Upper lobe of left lung (tissue), 6 donors: ENCODE results near the gene USP4. TPM values are rescaled to one million over a fixed set of nuclear protein-coding genes. Genes with fewer than 3 reads are reported as not detected.

ENCODE experiments used
- ATAC-seq, 2 donors: fragments of 200-7000 bp; cut with Tn5 transposase; one replicate each; pipeline ENCODE4 v1.9.1; 2022; ENCODE audit warnings: mild to moderate bottlenecking in 2 of 2, moderate library complexity in 2 of 2; ENCODE audit not compliant: low FRiP score in 2 of 2
- DNase-seq, 2 donors: peaks; one replicate each; pipeline ENCODE4 v3.0.0-alpha.2; 2019 to 2020
- H3K27ac ChIP-seq, 4 donors: fragments of 200-600 bp; sonication (generic); one replicate each; pipeline ENCODE4 v1.5.1; 2016 to 2019
- H3K27me3 ChIP-seq, 4 donors: fragments of 200-600 bp; sonication (generic); one replicate each; pipeline ENCODE4 v1.5.1; 2017 to 2019
- H3K36me3 ChIP-seq, 4 donors: fragments of 200-600 bp; sonication (generic); one replicate each; pipeline ENCODE4 v1.5.1; 2016 to 2019
- H3K4me1 ChIP-seq, 4 donors: fragments of 200-600 bp; sonication (generic); one replicate each; pipeline ENCODE4 v1.5.1; 2018 to 2019
- H3K4me3 ChIP-seq, 4 donors: fragments of 200-600 bp; sonication (generic); one replicate each; pipeline ENCODE4 v1.5.1; 2017 to 2019; ENCODE audit warnings: mild to moderate bottlenecking in 2 of 4, moderate library complexity in 1 of 4
- H3K9me3 ChIP-seq, 4 donors: fragments of 200-600 bp; sonication (generic); one replicate each; pipeline ENCODE4 v1.5.1; 2018 to 2019
- CTCF ChIP-seq, 6 experiments: fragments of 450-650 bp in 4 of 6; fragments of 200-600 bp in 2 of 6; sonication (generic) in 2 of 6; IDR thresholded peaks; one replicate each; pipeline ENCODE4 v1.5.1; 2016 to 2019; ENCODE audit warnings: antibody characterized with exemption in 6 of 6
- EP300 ChIP-seq, 4 donors: sonication (generic); formaldehyde crosslinking; IDR thresholded peaks; one replicate each; pipeline ENCODE4 v1.5.1; 2017; ENCODE audit warnings: antibody characterized with exemption in 4 of 4, control low read depth in 2 of 4
- POLR2A ChIP-seq, 4 donors: fragments of 450-650 bp; IDR thresholded peaks; one replicate each; pipeline ENCODE4 v1.5.1; 2016 to 2017; ENCODE audit warnings: antibody characterized with exemption in 4 of 4, mild to moderate bottlenecking in 2 of 4
- POLR2AphosphoS5 ChIP-seq, 2 donors: sonication (generic); formaldehyde crosslinking; IDR thresholded peaks; one replicate each; pipeline ENCODE4 v1.5.1; 2017; ENCODE audit warnings: antibody characterized with exemption in 2 of 2
- WGBS, 2 donors: methylation state at CpG; one replicate each; pipeline ENCODE4 v1.1.5; 2017 to 2018; 5-methylcytosine and 5-hydroxymethylcytosine counted together
- total RNA-seq, 6 donors: library from RNA; depleted of rRNA in 4 of 6; stranded (reverse); fragments of >200 nt in 4 of 6; gene quantifications; one replicate each; pipeline versions ENCODE4 v1.1.0 to v1.2.1, GENCODE V29; 2016 to 2021
- donor health status: DM: no; HTN: no; CAD: no; lungs with moderate emphysema.
- donor health status: DM: no; HTN: yes; CAD: no; lungs with severe emphysema.

Gene USP4
- total RNA-seq, 6 donors from 2014 or later, result 28.1 to 190 (median 66.9) TPM

GRCh38 chr3:49302613-49303012 lies 37.2 kb downstream of the USP4 start:
- H3K4me3 ChIP-seq, result no peak overlapping the region
- no peaks in the 10 kb centered on the region for H3K27me3 ChIP-seq
- no peak for DNase-seq
- peaks cover 0 to 2% (median under 1%) of the 10 kb centered on the region in 4 donors for H3K4me1 ChIP-seq
- 96% methylated on average over 1 of the region's 1 CpG; no CpG with 5 or more reads in 1 of the 2 donors for WGBS, 2 donors
- H3K9me3 ChIP-seq, result no peaks in the 10 kb centered on the region
- H3K36me3 ChIP-seq, result peaks cover 34 to 98% (median 86%) of the 10 kb centered on the region in 4 donors
- H3K27ac ChIP-seq, result no peak overlapping the region
- TF ChIP-seq POLR2AphosphoS5 (IDR thresholded peaks at IDR 0.05) (no peak), EP300 (IDR thresholded peaks at IDR 0.05) (no peak), CTCF (IDR thresholded peaks at IDR 0.05) (no peak), POLR2A (IDR thresholded peaks at IDR 0.05) (no peak)
- no peak for ATAC-seq

GRCh38 chr3:49300595-49300994 lies 39.3 kb downstream of the USP4 start:
- Histone ChIP-seq H3K9me3 (no peaks in the 10 kb centered on the region), H3K27me3 (no peaks in the 10 kb centered on the region), H3K4me3 (no peak overlapping the region), H3K4me1 (peaks cover 9 to 18% (median 17%) of the 10 kb centered on the region in 4 donors), H3K27ac (no peak overlapping the region), H3K36me3 (peaks cover 39 to 98% (median 86%) of the 10 kb centered on the region in 4 donors)
- DNase-seq (no peak), ATAC-seq (no peak)
- TF ChIP-seq POLR2A (IDR thresholded peaks at IDR 0.05) (no peak), CTCF (IDR thresholded peaks at IDR 0.05) (no peak), POLR2AphosphoS5 (IDR thresholded peaks at IDR 0.05) (no peak), EP300 (IDR thresholded peaks at IDR 0.05) (no peak)
- 96 to 100% methylated on average over 3 of the region's 3 CpGs for WGBS, 2 donors

GRCh38 chr3:49298511-49298910 lies 41.3 kb downstream of the USP4 start:
- DNase-seq, result no peak
- 94 to 96% methylated on average over 7 of the region's 7 CpGs for WGBS, 2 donors
- peaks cover 9 to 26% (median 20%) of the 10 kb centered on the region in 4 donors for H3K4me1 ChIP-seq
- ATAC-seq, result no peak
- H3K4me3 ChIP-seq, result no peak overlapping the region
- no peaks in the 10 kb centered on the region for H3K9me3 ChIP-seq
- TF ChIP-seq EP300 (IDR thresholded peaks at IDR 0.05), result no peak
- no peak for TF ChIP-seq CTCF (IDR thresholded peaks at IDR 0.05)
- no peak for TF ChIP-seq POLR2AphosphoS5 (IDR thresholded peaks at IDR 0.05)
- no peak for TF ChIP-seq POLR2A (IDR thresholded peaks at IDR 0.05)
- peaks cover 33 to 98% (median 79%) of the 10 kb centered on the region in 4 donors for H3K36me3 ChIP-seq
- H3K27ac ChIP-seq, result no peak overlapping the region
- H3K27me3 ChIP-seq, result no peaks in the 10 kb centered on the region

GRCh38 chr3:49296781-49297411 lies 43.0 kb downstream of the USP4 start:
- TF ChIP-seq EP300 (IDR thresholded peaks at IDR 0.05) (no peak), POLR2A (IDR thresholded peaks at IDR 0.05) (no peak), POLR2AphosphoS5 (IDR thresholded peaks at IDR 0.05) (no peak), CTCF (IDR thresholded peaks at IDR 0.05) (no peak)
- Histone ChIP-seq H3K27me3 (no peaks in the 10 kb centered on the region), H3K9me3 (no peaks in the 10 kb centered on the region), H3K27ac (peak overlapping the region; percentile 37 to 78 (median 57)), H3K4me1 (peaks cover 9 to 26% (median 20%) of the 10 kb centered on the region in 4 donors), H3K4me3 (no peak overlapping the region), H3K36me3 (peaks cover 30 to 100% (median 86%) of the 10 kb centered on the region in 4 donors)
- 26 to 63% methylated on average over 2 of the region's 2 CpGs for WGBS, 2 donors
- peak in 1 of 2 donors; percentile 66 for ATAC-seq
- DNase-seq, result peak in 1 of 2 donors; percentile 54
